ENCODE measurements around the gene TIMELESS.

- TF ChIP-seq CTCF (IDR thresholded peaks at IDR 0.05; ENCODE audit: low read length) (no peak), EZH2phosphoT487 (IDR thresholded peaks at IDR 0.05; ENCODE audit: low read length) (no peak), EZH2 (optimal IDR thresholded peaks at IDR 0.05; ENCODE audit: low read depth, low read length) (no peak)
These were observed 24.0 kb downstream of the TIMELESS start for GRCh38 chr12:56425193-56425592.
